ENCODE measurements around the gene SF3B6. TPM values are rescaled to one million over a fixed set of nuclear protein-coding genes. Genes with fewer than 3 reads are reported as not detected.

The SF3B6 gene
- total and polyA plus RNA-seq, 9 of the 15 experiments (the other 6 are each of a cell fraction or from before 2014, with no cell fraction given), result 146 to 591 (median 295) TPM

DNA sequence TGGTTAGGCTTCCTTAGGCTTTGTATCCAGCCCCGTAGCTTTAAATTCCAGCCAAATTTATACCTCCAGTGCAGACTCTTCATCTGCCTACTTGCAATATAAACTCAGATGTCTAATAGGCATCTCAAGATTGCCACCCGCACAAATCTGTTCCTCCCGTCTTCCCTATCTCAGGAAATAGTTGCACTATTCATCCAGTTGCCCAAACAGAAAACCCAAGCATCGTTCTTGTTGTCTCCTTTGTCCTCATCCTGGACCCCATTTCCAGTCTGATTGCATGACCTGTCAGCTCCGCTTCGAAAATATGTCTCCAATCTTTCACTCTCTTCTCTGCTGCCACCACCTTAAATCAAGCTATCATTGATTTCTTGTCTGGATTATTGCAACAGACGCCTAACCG lies 24.3 kb downstream of the SF3B6 start (continued):
- TF ChIP-seq, protein P1, sequence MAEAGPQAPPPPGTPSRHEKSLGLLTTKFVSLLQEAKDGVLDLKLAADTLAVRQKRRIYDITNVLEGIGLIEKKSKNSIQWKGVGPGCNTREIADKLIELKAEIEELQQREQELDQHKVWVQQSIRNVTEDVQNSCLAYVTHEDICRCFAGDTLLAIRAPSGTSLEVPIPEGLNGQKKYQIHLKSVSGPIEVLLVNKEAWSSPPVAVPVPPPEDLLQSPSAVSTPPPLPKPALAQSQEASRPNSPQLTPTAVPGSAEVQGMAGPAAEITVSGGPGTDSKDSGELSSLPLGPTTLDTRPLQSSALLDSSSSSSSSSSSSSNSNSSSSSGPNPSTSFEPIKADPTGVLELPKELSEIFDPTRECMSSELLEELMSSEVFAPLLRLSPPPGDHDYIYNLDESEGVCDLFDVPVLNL (CRISPR knock-in tag; IDR thresholded peaks at IDR 0.05; ENCODE audit: low read depth), result no peak
- TF ChIP-seq PCBP1 (IDR thresholded peaks at IDR 0.05; ENCODE audit: low read depth, low read length, poor library complexity, severe bottlenecking) (no peak), ADNP (tag; IDR thresholded peaks at IDR 0.05) (no peak), PCBP2 (IDR thresholded peaks at IDR 0.05; ENCODE audit: low read depth, low read length, poor library complexity, severe bottlenecking) (no peak)

- peaks cover 18% of the 10 kb centered on the region for H3K79me2 ChIP-seq (ENCODE audit: control insufficient read depth, insufficient read depth, low read length)
- in situ Hi-C loops (cut with MboI) (no loop called here), intact Hi-C loops (cut with micrococcal nuclease) (no loop called here)
- CTCF ChIA-PET (ENCODE audit: low intra/inter-chr PET ratio), result interaction anchor here (0.6 kb wide), 1 partner anchor 1542 kb away, joined by 4 read pairs; no protein-coding TSS in a partner anchor
- peaks cover 10 to 11% of the 10 kb centered on the region in 2 experiments; a peak in 4 of 5 replicates for H3K27me3 ChIP-seq (ENCODE audit: control insufficient read depth in 2 of 2, insufficient read depth in 2 of 2, low read length in 2 of 2)
- peak overlapping the region; percentile 75; the same call in 1 of the 2 replicates for H3K4me2 ChIP-seq (ENCODE audit: insufficient read depth, low read length)
- POLR2A ChIA-PET, result interaction anchor here (0.6 to 2.0 kb wide), 4 partner anchors 14 to 22 kb away, joined by 3 to 5 read pairs (median 5); no protein-coding TSS in a partner anchor
- no peak for FAIRE-seq
- no peak overlapping the region for H3K27ac ChIP-seq (ENCODE audit: extremely low read depth, low read depth, low read length)
- no peaks in the 10 kb centered on the region; the same call in 1 of the 2 replicates for H4K20me1 ChIP-seq (replicated peaks; ENCODE audit: control insufficient read depth, insufficient read depth, low read length)
- H3K4me3 ChIP-seq, result peak overlapping the region; percentile 47
- TF ChIP-seq FUS (optimal IDR thresholded peaks at IDR 0.05; ENCODE audit: low read depth, low read length), result no peak
- peak; percentile 60 for TF ChIP-seq NFIC (IDR thresholded peaks at IDR 0.05)
- TF ChIP-seq ZBTB7A (IDR thresholded peaks at IDR 0.05; ENCODE audit: borderline replicate concordance, control insufficient read depth, low read depth, low read length), result 0 out of 2 replicates have a peak, but pooled peaks have one; percentile 13
- no peak overlapping the region for H2AFZ ChIP-seq (ENCODE audit: low read depth, low read length)
- peak overlapping the region in 1 of 2 experiments; percentile 81; a peak in 2 of 4 replicates for H3K9ac ChIP-seq (ENCODE audit: insufficient read depth in 1 of 2, low read depth in 2 of 2, low read length in 2 of 2)
- H3K9me1 ChIP-seq (ENCODE audit: control insufficient read depth, insufficient read depth, low read length), result no peaks in the 10 kb centered on the region
- peaks cover 8 to 22% of the 10 kb centered on the region in 2 experiments; a peak in 4 of 5 replicates for H3K4me1 ChIP-seq (replicated peaks in 1 of 2; ENCODE audit: control insufficient read depth in 2 of 2, insufficient read depth in 2 of 2, low read length in 2 of 2)
- no peak for DNase-seq (ENCODE audit: extremely low read depth in 1 of 4, low spot score in 3 of 4)
- no TSS peak for BruUV-seq (replicated peaks)
- no peak for ATAC-seq
- H3K9me3 ChIP-seq (replicated peaks; ENCODE audit: control insufficient read depth, insufficient read depth, low read depth, low read length), result no peaks in the 10 kb centered on the region
- no peaks in the 10 kb centered on the region for H3K36me3 ChIP-seq (ENCODE audit: control insufficient read depth, insufficient read depth, low read length)
- 44% methylated on average over 13 of the region's 47 CpGs for WGBS (ENCODE audit: insufficient coverage, low coverage, missing lambda C conversion rate)
These were observed 25.8 kb downstream of the SF3B6 start for GRCh38 chr2:24050041-24050979.

All from K562 (cell line).